Loucy (cell line): ENCODE measurements around the gene LBH.
A peak's percentile ranks its signal among the peaks of the same experiment; 100 is the strongest.

Source experiments
- H2AFZ ChIP-seq: fragments of 200-600 bp; sonication (generic); 2 replicates; pipeline ENCODE4 v1.6.0; 2016; ENCODE audit warnings: antibody characterized with exemption, mild to moderate bottlenecking, low read length, moderate library complexity
- H3F3A ChIP-seq: fragments of 200-600 bp; 2 replicates; pipeline ENCODE4 v1.6.0; 2016; ENCODE audit warnings: antibody characterized with exemption, low read depth, mild to moderate bottlenecking
- H3K27me3 ChIP-seq: fragments of 200-600 bp; sonication (generic); 2 replicates; pipeline ENCODE4 v1.6.1; 2014; ENCODE audit warnings: low read length, mild to moderate bottlenecking; ENCODE audit not compliant: insufficient read depth, poor library complexity, severe bottlenecking
- H3K36me3 ChIP-seq: fragments of 200-600 bp; sonication (generic); 2 replicates; pipeline ENCODE4 v1.6.1; 2016; ENCODE audit warnings: low read length; ENCODE audit not compliant: insufficient read depth
- H3K4me1 ChIP-seq: fragments of 200-600 bp; sonication (generic); 2 replicates; pipeline ENCODE4 v1.5.1; 2014; ENCODE audit warnings: low read length, mild to moderate bottlenecking; ENCODE audit not compliant: insufficient read depth, poor library complexity, severe bottlenecking
- H3K4me2 ChIP-seq: fragments of 200-600 bp; sonication (generic); 2 replicates; pipeline ENCODE4 v1.6.0; 2014; ENCODE audit warnings: antibody characterized with exemption, low read length, low read depth, mild to moderate bottlenecking; ENCODE audit not compliant: poor library complexity, severe bottlenecking
- H3K4me3 ChIP-seq: fragments of 200-600 bp; sonication (generic); 2 replicates; pipeline ENCODE4 v1.5.1; 2014; ENCODE audit warnings: low read length, mild to moderate bottlenecking, mixed read lengths; ENCODE audit not compliant: poor library complexity, severe bottlenecking
- H3K79me2 ChIP-seq: fragments of 200-600 bp; sonication (generic); 2 replicates; pipeline ENCODE4 v1.6.1; 2014; ENCODE audit warnings: low read length; ENCODE audit not compliant: insufficient read depth
- H3K9ac ChIP-seq: fragments of 200-600 bp; sonication (generic); 2 replicates; pipeline ENCODE4 v1.6.0; 2014; ENCODE audit warnings: mild to moderate bottlenecking, low read depth, low read length, moderate library complexity; ENCODE audit not compliant: poor library complexity, severe bottlenecking
- H3K9me2 ChIP-seq: fragments of 200-600 bp; sonication (generic); replicated peaks from 2 replicates; pipeline ENCODE4 v1.6.1; 2016; ENCODE audit warnings: low read depth, low read length, mixed read lengths
- H3K9me3 ChIP-seq: fragments of 200-600 bp; sonication (generic); 2 replicates; pipeline ENCODE4 v1.6.1; 2014; ENCODE audit warnings: mild to moderate bottlenecking, antibody characterized with exemption, low read length, low read depth; ENCODE audit not compliant: insufficient read depth
- H4K20me1 ChIP-seq: fragments of 200-600 bp; sonication (generic); 2 replicates; pipeline ENCODE4 v1.6.0; 2014; ENCODE audit warnings: antibody characterized with exemption, low read length, mild to moderate bottlenecking; ENCODE audit not compliant: insufficient read depth, poor library complexity, severe bottlenecking
- CTCF ChIP-seq: fragments of 200-600 bp; sonication (generic); conservative IDR thresholded peaks from 2 replicates; pipeline ENCODE4 v1.5.1; 2014; ENCODE audit warnings: mild to moderate bottlenecking, antibody characterized with exemption, low read length
- EZH2phosphoT487 ChIP-seq: fragments of 200-600 bp; IDR thresholded peaks from 2 replicates; pipeline ENCODE4 v1.6.1; 2018; ENCODE audit warnings: antibody characterized with exemption, mild to moderate bottlenecking, moderate library complexity, borderline replicate concordance

LBH gene

GRCh38 chr2:30229596-30229995 is 1.7 kb upstream of the LBH start:
- H3K9ac ChIP-seq, result no peak overlapping the region
- H3K9me3 ChIP-seq, result no peaks in the 10 kb centered on the region
- TF ChIP-seq CTCF, result no peak
- TF ChIP-seq EZH2phosphoT487, result no peak
- H3F3A ChIP-seq, result no peaks in the 10 kb centered on the region
- H3K79me2 ChIP-seq, result peaks cover 22% of the 10 kb centered on the region
- no peak overlapping the region for H2AFZ ChIP-seq
- H3K4me3 ChIP-seq, result no peak overlapping the region
- H3K36me3 ChIP-seq, result no peaks in the 10 kb centered on the region
- H3K9me2 ChIP-seq, result no peaks in the 10 kb centered on the region
- H3K4me1 ChIP-seq, result peaks cover 42% of the 10 kb centered on the region
- no peaks in the 10 kb centered on the region for H3K27me3 ChIP-seq
- peaks cover 21% of the 10 kb centered on the region for H4K20me1 ChIP-seq
- no peak overlapping the region for H3K4me2 ChIP-seq

GRCh38 chr2:30230497-30231211 is 680 bp upstream of the LBH start:
- H3K36me3 ChIP-seq, result no peaks in the 10 kb centered on the region; the same call in 1 of the 2 replicates

GRCh38 chr2:30231996-30232800 is 864 bp downstream of the LBH start:
- H3K9me2 ChIP-seq, result no peaks in the 10 kb centered on the region
- peaks cover 44% of the 10 kb centered on the region for H4K20me1 ChIP-seq
- TF ChIP-seq CTCF (no peak), EZH2phosphoT487 (no peak)
- H3K9me3 ChIP-seq, result no peaks in the 10 kb centered on the region
- H3K4me2 ChIP-seq, result peak overlapping the region; percentile 91
- H3K4me1 ChIP-seq, result peaks cover 46% of the 10 kb centered on the region
- peak overlapping the region; percentile 95 for H3K4me3 ChIP-seq
- peaks cover 48% of the 10 kb centered on the region for H3K79me2 ChIP-seq
- H3K27me3 ChIP-seq, result no peaks in the 10 kb centered on the region
- H3F3A ChIP-seq, result no peaks in the 10 kb centered on the region
- H3K36me3 ChIP-seq, result peaks cover 15% of the 10 kb centered on the region; the same call in 1 of the 2 replicates
- peak overlapping the region; percentile 81 for H2AFZ ChIP-seq
- H3K9ac ChIP-seq, result peak overlapping the region; percentile 92

More at GRCh38 chr2:30230497-30231211, 680 bp upstream of the LBH start:
- no peaks in the 10 kb centered on the region for H3K9me3 ChIP-seq
- H3F3A ChIP-seq, result no peaks in the 10 kb centered on the region
- H2AFZ ChIP-seq, result peak overlapping the region; percentile 90
- peak overlapping the region; percentile 95 for H3K4me3 ChIP-seq
- no peaks in the 10 kb centered on the region for H3K9me2 ChIP-seq
- peaks cover 30% of the 10 kb centered on the region for H4K20me1 ChIP-seq
- no peaks in the 10 kb centered on the region for H3K27me3 ChIP-seq
- no peak for TF ChIP-seq EZH2phosphoT487
- TF ChIP-seq CTCF, result peak; percentile 38
- peaks cover 33% of the 10 kb centered on the region for H3K79me2 ChIP-seq
- H3K4me1 ChIP-seq, result peaks cover 42% of the 10 kb centered on the region
- H3K4me2 ChIP-seq, result peak overlapping the region; percentile 91
- H3K9ac ChIP-seq, result peak overlapping the region; percentile 65
